KBM-7 (cell line): ENCODE data around the gene ZNF697.
A peak's percentile ranks its signal among the peaks of the same experiment; 100 is the strongest.
"Not testable (repeated sequence)": the region's sequence is repeated elsewhere in the genome, so short reads cannot be mapped to it uniquely, and the experiment has no call there.

ENCODE experiments used
- DNase-seq: peaks from one replicate; pipeline ENCODE4 v3.0.0-alpha.2; 2015
- in situ Hi-C: fragments of 300-500 bp; cut with MboI; formaldehyde crosslinking; loops from 2 replicates; pipeline ENCODE4 v1.14.3; 2020; ENCODE audit warnings: low sequenced_read_pairs, low pct_unique_long_range_greater_than_20kb, mixed read lengths

ZNF697 gene

GRCh38 chr1:119573886-119574285 is 74.2 kb downstream of the ZNF697 start:
- no peak for DNase-seq

GRCh38 chr1:119569930-119570622 is 78.0 kb downstream of the ZNF697 start:
- peak; percentile 76 for DNase-seq

More at GRCh38 chr1:119573886-119574285, 74.2 kb downstream of the ZNF697 start:
- in situ Hi-C loops, result no loop called here

More at GRCh38 chr1:119569930-119570622, 78.0 kb downstream of the ZNF697 start:
- in situ Hi-C loops, result not testable (repeated sequence)
